ENCODE measurements around the gene LGALS12.

Gene LGALS12

GRCh38 chr11:63503492-63503891, 2.4 kb upstream of the LGALS12 start:
- 92 to 93% methylated on average over 6 of the region's 6 CpGs for WGBS, 2 experiments

GRCh38 chr11:63504054-63504453, 1.8 kb upstream of the LGALS12 start:
- Histone ChIP-seq H3K4me1 (ENCODE audit: control insufficient read depth, insufficient read depth, low read length) (no peaks in the 10 kb centered on the region), H3K27ac (ENCODE audit: insufficient read depth, low read depth, low read length, poor library complexity, severe bottlenecking) (no peak overlapping the region), H3K27me3 (ENCODE audit: control insufficient read depth, insufficient read depth, low read length, poor library complexity, severe bottlenecking) (no peaks in the 10 kb centered on the region), H3K36me3 (ENCODE audit: control insufficient read depth, insufficient read depth, low read length) (no peaks in the 10 kb centered on the region), H3K4me3 (ENCODE audit: insufficient read depth, low read depth, low read length) (no peak overlapping the region), H3K9me3 (ENCODE audit: control insufficient read depth, low read length) (no peaks in the 10 kb centered on the region)
- WGBS, 2 experiments: 78 to 88% methylated on average over 1 of the region's 1 CpG

More at GRCh38 chr11:63503492-63503891, 2.4 kb upstream of the LGALS12 start:
- no peaks in the 10 kb centered on the region for H3K27me3 ChIP-seq (ENCODE audit: control insufficient read depth, insufficient read depth, low read length, poor library complexity, severe bottlenecking)
- no peak overlapping the region for H3K4me3 ChIP-seq (ENCODE audit: insufficient read depth, low read depth, low read length)
- H3K27ac ChIP-seq (ENCODE audit: insufficient read depth, low read depth, low read length, poor library complexity, severe bottlenecking): no peak overlapping the region
- H3K36me3 ChIP-seq (ENCODE audit: control insufficient read depth, insufficient read depth, low read length): no peaks in the 10 kb centered on the region
- H3K9me3 ChIP-seq (ENCODE audit: control insufficient read depth, low read length): no peaks in the 10 kb centered on the region
- H3K4me1 ChIP-seq (ENCODE audit: control insufficient read depth, insufficient read depth, low read length): no peaks in the 10 kb centered on the region

- WGBS, 2 experiments: 84 to 94% methylated on average over 4 of the region's 4 CpGs
- Histone ChIP-seq H3K27me3 (ENCODE audit: control insufficient read depth, insufficient read depth, low read length, poor library complexity, severe bottlenecking) (no peaks in the 10 kb centered on the region), H3K4me3 (ENCODE audit: insufficient read depth, low read depth, low read length) (no peak overlapping the region), H3K9me3 (ENCODE audit: control insufficient read depth, low read length) (no peaks in the 10 kb centered on the region), H3K27ac (ENCODE audit: insufficient read depth, low read depth, low read length, poor library complexity, severe bottlenecking) (no peak overlapping the region), H3K36me3 (ENCODE audit: control insufficient read depth, insufficient read depth, low read length) (no peaks in the 10 kb centered on the region), H3K4me1 (ENCODE audit: control insufficient read depth, insufficient read depth, low read length) (no peaks in the 10 kb centered on the region)
Observed at GRCh38 chr11:63504933-63505586, 824 bp upstream of the LGALS12 start.

- Histone ChIP-seq H3K9me3 (ENCODE audit: control insufficient read depth, low read length) (no peaks in the 10 kb centered on the region), H3K36me3 (ENCODE audit: control insufficient read depth, insufficient read depth, low read length) (no peaks in the 10 kb centered on the region), H3K27ac (ENCODE audit: insufficient read depth, low read depth, low read length, poor library complexity, severe bottlenecking) (no peak overlapping the region), H3K4me3 (ENCODE audit: insufficient read depth, low read depth, low read length) (no peak overlapping the region), H3K27me3 (ENCODE audit: control insufficient read depth, insufficient read depth, low read length, poor library complexity, severe bottlenecking) (no peaks in the 10 kb centered on the region), H3K4me1 (ENCODE audit: control insufficient read depth, insufficient read depth, low read length) (peaks cover 3% of the 10 kb centered on the region)
- WGBS, 2 experiments: 98 to 100% methylated on average over 2 of the region's 2 CpGs
Observed at GRCh38 chr11:63506876-63507275, 992 bp downstream of the LGALS12 start.

GRCh38 chr11:63507511-63507910, 1.6 kb downstream of the LGALS12 start:
- no peak overlapping the region for H3K4me3 ChIP-seq (ENCODE audit: insufficient read depth, low read depth, low read length)
- peaks cover 3% of the 10 kb centered on the region for H3K4me1 ChIP-seq (ENCODE audit: control insufficient read depth, insufficient read depth, low read length)
- H3K27ac ChIP-seq (ENCODE audit: insufficient read depth, low read depth, low read length, poor library complexity, severe bottlenecking): no peak overlapping the region
- no peaks in the 10 kb centered on the region for H3K36me3 ChIP-seq (ENCODE audit: control insufficient read depth, insufficient read depth, low read length)
- 68 to 87% methylated on average over 2 of the region's 2 CpGs for WGBS, 2 experiments
- H3K9me3 ChIP-seq (ENCODE audit: control insufficient read depth, low read length): no peaks in the 10 kb centered on the region
- no peaks in the 10 kb centered on the region for H3K27me3 ChIP-seq (ENCODE audit: control insufficient read depth, insufficient read depth, low read length, poor library complexity, severe bottlenecking)

- WGBS, 2 experiments: 91% methylated on average over 3 of the region's 3 CpGs
- no peaks in the 10 kb centered on the region for H3K9me3 ChIP-seq (ENCODE audit: control insufficient read depth, low read length)
- peaks cover 3% of the 10 kb centered on the region for H3K4me1 ChIP-seq (ENCODE audit: control insufficient read depth, insufficient read depth, low read length)
- no peak overlapping the region for H3K27ac ChIP-seq (ENCODE audit: insufficient read depth, low read depth, low read length, poor library complexity, severe bottlenecking)
- no peak overlapping the region for H3K4me3 ChIP-seq (ENCODE audit: insufficient read depth, low read depth, low read length)
- H3K27me3 ChIP-seq (ENCODE audit: control insufficient read depth, insufficient read depth, low read length, poor library complexity, severe bottlenecking): no peaks in the 10 kb centered on the region
- H3K36me3 ChIP-seq (ENCODE audit: control insufficient read depth, insufficient read depth, low read length): no peaks in the 10 kb centered on the region
Observed at GRCh38 chr11:63508009-63508408, 2.1 kb downstream of the LGALS12 start.

- Histone ChIP-seq H3K9me3 (ENCODE audit: control insufficient read depth, low read length) (no peaks in the 10 kb centered on the region), H3K27me3 (ENCODE audit: control insufficient read depth, insufficient read depth, low read length, poor library complexity, severe bottlenecking) (no peaks in the 10 kb centered on the region), H3K4me3 (ENCODE audit: insufficient read depth, low read depth, low read length) (no peak overlapping the region), H3K36me3 (ENCODE audit: control insufficient read depth, insufficient read depth, low read length) (no peaks in the 10 kb centered on the region), H3K27ac (ENCODE audit: insufficient read depth, low read depth, low read length, poor library complexity, severe bottlenecking) (no peak overlapping the region), H3K4me1 (ENCODE audit: control insufficient read depth, insufficient read depth, low read length) (peaks cover 3% of the 10 kb centered on the region)
- WGBS, 2 experiments: 94 to 95% methylated on average over 12 of the region's 12 CpGs
Observed at GRCh38 chr11:63508745-63509144, 2.9 kb downstream of the LGALS12 start.

GRCh38 chr11:63510360-63511047, 4.6 kb downstream of the LGALS12 start:
- peaks cover 3% of the 10 kb centered on the region for H3K4me1 ChIP-seq (ENCODE audit: control insufficient read depth, insufficient read depth, low read length)
- H3K27me3 ChIP-seq (ENCODE audit: control insufficient read depth, insufficient read depth, low read length, poor library complexity, severe bottlenecking): no peaks in the 10 kb centered on the region
- H3K27ac ChIP-seq (ENCODE audit: insufficient read depth, low read depth, low read length, poor library complexity, severe bottlenecking): no peak overlapping the region
- 66 to 70% methylated on average over 7 of the region's 7 CpGs for WGBS, 2 experiments
- H3K36me3 ChIP-seq (ENCODE audit: control insufficient read depth, insufficient read depth, low read length): no peaks in the 10 kb centered on the region
- no peaks in the 10 kb centered on the region for H3K9me3 ChIP-seq (ENCODE audit: control insufficient read depth, low read length)
- no peak overlapping the region for H3K4me3 ChIP-seq (ENCODE audit: insufficient read depth, low read depth, low read length)

GRCh38 chr11:63511048-63511748, 5.3 kb downstream of the LGALS12 start:
- no peaks in the 10 kb centered on the region for H3K36me3 ChIP-seq (ENCODE audit: control insufficient read depth, insufficient read depth, low read length)
- no peak overlapping the region for H3K27ac ChIP-seq (ENCODE audit: insufficient read depth, low read depth, low read length, poor library complexity, severe bottlenecking)
- 81 to 86% methylated on average over 11 of the region's 11 CpGs for WGBS, 2 experiments
- no peaks in the 10 kb centered on the region for H3K9me3 ChIP-seq (ENCODE audit: control insufficient read depth, low read length)
- H3K4me3 ChIP-seq (ENCODE audit: insufficient read depth, low read depth, low read length): no peak overlapping the region
- no peaks in the 10 kb centered on the region for H3K27me3 ChIP-seq (ENCODE audit: control insufficient read depth, insufficient read depth, low read length, poor library complexity, severe bottlenecking)
- peaks cover 3% of the 10 kb centered on the region for H3K4me1 ChIP-seq (ENCODE audit: control insufficient read depth, insufficient read depth, low read length)

GRCh38 chr11:63512816-63513215, 6.9 kb downstream of the LGALS12 start:
- Histone ChIP-seq H3K4me1 (ENCODE audit: control insufficient read depth, insufficient read depth, low read length) (peaks cover 3% of the 10 kb centered on the region), H3K9me3 (ENCODE audit: control insufficient read depth, low read length) (no peaks in the 10 kb centered on the region), H3K27ac (ENCODE audit: insufficient read depth, low read depth, low read length, poor library complexity, severe bottlenecking) (no peak overlapping the region), H3K36me3 (ENCODE audit: control insufficient read depth, insufficient read depth, low read length) (no peaks in the 10 kb centered on the region), H3K27me3 (ENCODE audit: control insufficient read depth, insufficient read depth, low read length, poor library complexity, severe bottlenecking) (no peaks in the 10 kb centered on the region), H3K4me3 (ENCODE audit: insufficient read depth, low read depth, low read length) (no peak overlapping the region)
- WGBS, 2 experiments: 95% methylated on average over 7 of the region's 7 CpGs
